ENCODE data around the gene LRRK1.

The LRRK1 gene

GRCh38 chr15:101064795-101065569 lies 145.8 kb downstream of the LRRK1 start:
- Histone ChIP-seq H3K36me3 (ENCODE audit: insufficient read depth, low read length) (no peaks in the 10 kb centered on the region), H3K9me3 (ENCODE audit: low read depth, low read length) (no peaks in the 10 kb centered on the region), H3K9ac (ENCODE audit: insufficient read length) (no peak overlapping the region), H3K4me3 (no peak overlapping the region), H3K27ac (no peak overlapping the region)
- no peak for DNase-seq (ENCODE audit: low read depth, low spot score)
- no peak for TF ChIP-seq POLR2AphosphoS5 (IDR thresholded peaks at IDR 0.05; ENCODE audit: borderline replicate concordance, low read depth, low read length)
- TF ChIP-seq FOXP2 (optimal IDR thresholded peaks at IDR 0.05; ENCODE audit: control extremely low read depth, extremely low read length, insufficient read depth): no peak
- TF ChIP-seq EZH2 (IDR thresholded peaks at IDR 0.05): no peak

DNA sequence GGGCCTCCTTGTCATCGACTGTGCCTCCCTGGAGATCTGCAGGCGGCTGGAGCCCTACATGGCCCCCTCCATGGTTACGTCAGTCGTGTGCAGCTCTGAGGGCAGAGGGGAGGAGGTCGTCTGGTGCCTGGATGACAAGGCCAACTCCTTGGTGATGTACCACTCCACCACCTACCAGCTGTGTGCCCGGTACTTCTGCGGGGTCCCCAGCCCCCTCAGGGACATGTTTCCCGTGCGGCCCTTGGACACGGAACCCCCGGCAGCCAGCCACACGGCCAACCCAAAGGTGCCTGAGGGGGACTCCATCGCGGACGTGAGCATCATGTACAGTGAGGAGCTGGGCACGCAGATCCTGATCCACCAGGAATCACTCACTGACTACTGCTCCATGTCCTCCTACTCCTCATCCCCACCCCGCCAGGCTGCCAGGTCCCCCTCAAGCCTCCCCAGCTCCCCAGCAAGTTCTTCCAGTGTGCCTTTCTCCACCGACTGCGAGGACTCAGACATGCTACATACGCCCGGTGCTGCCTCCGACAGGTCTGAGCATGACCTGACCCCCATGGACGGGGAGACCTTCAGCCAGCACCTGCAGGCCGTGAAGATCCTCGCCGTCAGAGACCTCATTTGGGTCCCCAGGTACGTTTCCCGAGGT lies 146.5 kb downstream of the LRRK1 start:
- no peak for DNase-seq (ENCODE audit: low read depth, low spot score)
- no peak overlapping the region for H3K27ac ChIP-seq
- H3K36me3 ChIP-seq (ENCODE audit: insufficient read depth, low read length): no peaks in the 10 kb centered on the region
- H3K9me3 ChIP-seq (ENCODE audit: low read depth, low read length): no peaks in the 10 kb centered on the region
- H3K9ac ChIP-seq (ENCODE audit: insufficient read length): no peak overlapping the region
- TF ChIP-seq FOXP2 (optimal IDR thresholded peaks at IDR 0.05; ENCODE audit: control extremely low read depth, extremely low read length, insufficient read depth) (no peak), POLR2AphosphoS5 (IDR thresholded peaks at IDR 0.05; ENCODE audit: borderline replicate concordance, low read depth, low read length) (no peak), EZH2 (IDR thresholded peaks at IDR 0.05) (no peak)
- no peak overlapping the region for H3K4me3 ChIP-seq

DNA sequence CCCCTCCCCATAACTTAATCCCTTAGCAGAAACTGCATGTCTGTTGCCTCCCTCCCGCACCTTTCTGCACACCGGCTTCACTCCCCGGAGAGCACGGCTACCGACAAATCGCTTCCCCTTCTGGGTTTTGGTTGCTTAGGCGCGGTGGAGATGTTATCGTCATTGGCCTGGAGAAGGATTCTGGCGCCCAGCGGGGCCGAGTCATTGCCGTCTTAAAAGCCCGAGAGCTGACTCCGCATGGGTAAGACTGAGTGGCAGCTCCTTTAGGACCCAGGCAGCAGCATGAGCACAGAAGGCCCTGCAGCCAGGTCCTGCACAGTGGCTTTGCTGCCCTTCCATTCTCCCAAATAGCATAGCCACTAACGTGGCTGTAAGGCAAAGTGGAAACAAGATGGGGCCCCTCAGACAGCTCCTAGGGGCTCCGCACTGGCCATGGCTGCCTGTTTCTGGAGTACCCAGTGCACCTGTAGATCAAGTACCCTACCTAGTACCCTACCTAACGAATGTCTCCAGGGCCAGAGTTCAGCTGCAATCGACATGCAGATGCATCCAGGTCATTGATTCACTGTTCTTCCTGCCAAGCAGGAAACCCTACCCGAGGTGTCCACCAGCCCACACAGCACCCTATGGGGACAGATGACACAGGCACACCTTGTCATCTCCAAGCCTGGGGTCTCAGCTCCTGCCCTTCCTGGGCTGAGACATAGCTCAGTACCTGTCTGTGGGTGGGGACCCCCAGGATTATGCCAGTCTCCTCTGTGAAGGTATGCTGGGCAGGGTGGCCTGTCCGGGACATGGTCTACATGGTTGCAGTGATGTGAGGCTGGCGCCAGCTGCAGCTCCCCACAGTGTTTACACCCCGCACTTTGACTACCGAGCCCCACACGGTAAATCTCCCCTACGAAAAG lies 147.6 kb downstream of the LRRK1 start:
- no peak for DNase-seq (ENCODE audit: low read depth, low spot score)
- Histone ChIP-seq H3K9ac (ENCODE audit: insufficient read length) (no peak overlapping the region), H3K36me3 (ENCODE audit: insufficient read depth, low read length) (no peaks in the 10 kb centered on the region), H3K27ac (no peak overlapping the region), H3K9me3 (ENCODE audit: low read depth, low read length) (no peaks in the 10 kb centered on the region), H3K4me3 (no peak overlapping the region)
- TF ChIP-seq EZH2 (IDR thresholded peaks at IDR 0.05) (no peak), POLR2AphosphoS5 (IDR thresholded peaks at IDR 0.05; ENCODE audit: borderline replicate concordance, low read depth, low read length) (no peak), FOXP2 (optimal IDR thresholded peaks at IDR 0.05; ENCODE audit: control extremely low read depth, extremely low read length, insufficient read depth) (no peak)

GRCh38 chr15:101067660-101068522 lies 148.7 kb downstream of the LRRK1 start:
- no peak overlapping the region for H3K9ac ChIP-seq (ENCODE audit: insufficient read length)
- H3K36me3 ChIP-seq (ENCODE audit: insufficient read depth, low read length): no peaks in the 10 kb centered on the region
- H3K9me3 ChIP-seq (ENCODE audit: low read depth, low read length): no peaks in the 10 kb centered on the region
- TF ChIP-seq POLR2AphosphoS5 (IDR thresholded peaks at IDR 0.05; ENCODE audit: borderline replicate concordance, low read depth, low read length): no peak
- TF ChIP-seq FOXP2 (optimal IDR thresholded peaks at IDR 0.05; ENCODE audit: control extremely low read depth, extremely low read length, insufficient read depth): no peak
- no peak overlapping the region for H3K4me3 ChIP-seq
- no peak overlapping the region for H3K27ac ChIP-seq
- no peak for DNase-seq (ENCODE audit: low read depth, low spot score)

DNA sequence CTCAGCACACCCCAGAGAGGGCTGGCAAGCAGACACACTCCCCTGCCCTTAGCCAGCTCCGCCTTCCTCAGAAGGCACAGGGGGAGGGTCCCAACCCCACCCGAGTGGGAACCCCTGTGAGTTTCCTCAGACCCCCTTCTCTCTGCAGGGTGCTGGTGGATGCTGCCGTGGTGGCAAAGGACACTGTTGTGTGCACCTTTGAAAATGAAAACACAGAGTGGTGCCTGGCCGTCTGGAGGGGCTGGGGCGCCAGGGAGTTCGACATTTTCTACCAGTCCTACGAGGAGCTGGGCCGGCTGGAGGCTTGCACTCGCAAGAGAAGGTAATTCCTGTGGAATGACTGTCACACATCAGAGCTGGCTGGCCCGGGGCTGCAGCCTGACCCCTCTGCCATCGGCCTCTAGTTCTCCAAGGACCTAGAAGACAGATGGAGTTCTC lies 149.4 kb downstream of the LRRK1 start:
- no peak for DNase-seq (ENCODE audit: low read depth, low spot score)
- Histone ChIP-seq H3K9ac (ENCODE audit: insufficient read length) (no peak overlapping the region), H3K9me3 (ENCODE audit: low read depth, low read length) (no peaks in the 10 kb centered on the region), H3K4me3 (no peak overlapping the region), H3K27ac (no peak overlapping the region), H3K36me3 (ENCODE audit: insufficient read depth, low read length) (no peaks in the 10 kb centered on the region)
- TF ChIP-seq POLR2AphosphoS5 (IDR thresholded peaks at IDR 0.05; ENCODE audit: borderline replicate concordance, low read depth, low read length): no peak
- no peak for TF ChIP-seq EZH2 (IDR thresholded peaks at IDR 0.05)
- no peak for TF ChIP-seq FOXP2 (optimal IDR thresholded peaks at IDR 0.05; ENCODE audit: control extremely low read depth, extremely low read length, insufficient read depth)

- 0 out of 2 replicates have a peak overlapping the region, but pooled peaks have one; percentile 2 for H3K4me3 ChIP-seq
Observed at GRCh38 chr15:101068961-101069653, 149.9 kb downstream of the LRRK1 start.

DNA sequence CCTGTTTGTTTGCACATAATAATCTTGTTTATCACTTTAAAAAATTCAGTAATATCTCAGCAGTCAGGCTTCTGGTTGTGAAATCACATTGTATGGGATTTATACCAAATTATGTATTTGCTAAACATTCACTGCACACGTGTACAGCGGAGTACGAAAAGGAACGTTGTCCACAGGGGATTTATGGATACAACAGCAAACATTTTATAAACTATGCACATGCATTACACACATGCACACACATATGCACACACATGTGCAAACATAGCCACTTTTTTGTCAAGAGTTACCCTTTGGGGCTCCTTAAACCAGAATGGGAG lies 150.5 kb downstream of the LRRK1 start:
- no peak for TF ChIP-seq FOXP2 (optimal IDR thresholded peaks at IDR 0.05; ENCODE audit: control extremely low read depth, extremely low read length, insufficient read depth)
- no peak for TF ChIP-seq EZH2 (IDR thresholded peaks at IDR 0.05)
- TF ChIP-seq POLR2AphosphoS5 (IDR thresholded peaks at IDR 0.05; ENCODE audit: borderline replicate concordance, low read depth, low read length): no peak
- 0 out of 2 replicates have a peak overlapping the region, but pooled peaks have one; percentile 2 for H3K4me3 ChIP-seq
- DNase-seq (ENCODE audit: low read depth, low spot score): no peak
- peak overlapping the region; percentile 74 for H3K27ac ChIP-seq
- no peaks in the 10 kb centered on the region for H3K9me3 ChIP-seq (ENCODE audit: low read depth, low read length)
- H3K9ac ChIP-seq (ENCODE audit: insufficient read length): peak overlapping the region; percentile 48
- no peaks in the 10 kb centered on the region for H3K36me3 ChIP-seq (ENCODE audit: insufficient read depth, low read length)

More at GRCh38 chr15:101068961-101069653, 149.9 kb downstream of the LRRK1 start:
- DNase-seq (ENCODE audit: low read depth, low spot score): no peak
- Histone ChIP-seq H3K36me3 (ENCODE audit: insufficient read depth, low read length) (no peaks in the 10 kb centered on the region), H3K9me3 (ENCODE audit: low read depth, low read length) (no peaks in the 10 kb centered on the region), H3K9ac (ENCODE audit: insufficient read length) (peak overlapping the region; percentile 48), H3K27ac (peak overlapping the region; percentile 74)
- TF ChIP-seq FOXP2 (optimal IDR thresholded peaks at IDR 0.05; ENCODE audit: control extremely low read depth, extremely low read length, insufficient read depth) (no peak), EZH2 (IDR thresholded peaks at IDR 0.05) (no peak), POLR2AphosphoS5 (IDR thresholded peaks at IDR 0.05; ENCODE audit: borderline replicate concordance, low read depth, low read length) (no peak)

Measured in SK-N-MC (cell line).